Tibial nerve (tissue), 3 donors: Measurements from ENCODE around the gene MEF2D.

Experiments used
- POLR2A ChIP-seq, 2 donors: fragments of 450-650 bp; IDR thresholded peaks; one replicate each; pipeline ENCODE4 v1.6.1; 2017; ENCODE audit warnings: antibody characterized with exemption in 2 of 2, mild to moderate bottlenecking in 2 of 2, moderate library complexity in 2 of 2
- TF ChIP-seq, protein P1 (sequence below), 5 experiments: fragments of 200-600 bp in 3 of 5; fragments of 450-650 bp in 2 of 5; sonication (generic) in 3 of 5; IDR thresholded peaks; one replicate each; pipeline ENCODE4 v1.5.1; 2016 to 2019; ENCODE audit warnings: antibody characterized with exemption in 5 of 5, mild to moderate bottlenecking in 3 of 5, moderate library complexity in 2 of 5

GRCh38 chr1:156493742-156494141 is 6.8 kb downstream of the MEF2D start:
- TF ChIP-seq, protein P1, sequence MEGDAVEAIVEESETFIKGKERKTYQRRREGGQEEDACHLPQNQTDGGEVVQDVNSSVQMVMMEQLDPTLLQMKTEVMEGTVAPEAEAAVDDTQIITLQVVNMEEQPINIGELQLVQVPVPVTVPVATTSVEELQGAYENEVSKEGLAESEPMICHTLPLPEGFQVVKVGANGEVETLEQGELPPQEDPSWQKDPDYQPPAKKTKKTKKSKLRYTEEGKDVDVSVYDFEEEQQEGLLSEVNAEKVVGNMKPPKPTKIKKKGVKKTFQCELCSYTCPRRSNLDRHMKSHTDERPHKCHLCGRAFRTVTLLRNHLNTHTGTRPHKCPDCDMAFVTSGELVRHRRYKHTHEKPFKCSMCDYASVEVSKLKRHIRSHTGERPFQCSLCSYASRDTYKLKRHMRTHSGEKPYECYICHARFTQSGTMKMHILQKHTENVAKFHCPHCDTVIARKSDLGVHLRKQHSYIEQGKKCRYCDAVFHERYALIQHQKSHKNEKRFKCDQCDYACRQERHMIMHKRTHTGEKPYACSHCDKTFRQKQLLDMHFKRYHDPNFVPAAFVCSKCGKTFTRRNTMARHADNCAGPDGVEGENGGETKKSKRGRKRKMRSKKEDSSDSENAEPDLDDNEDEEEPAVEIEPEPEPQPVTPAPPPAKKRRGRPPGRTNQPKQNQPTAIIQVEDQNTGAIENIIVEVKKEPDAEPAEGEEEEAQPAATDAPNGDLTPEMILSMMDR (IDR thresholded peaks at IDR 0.05): no peak
- TF ChIP-seq POLR2A (IDR thresholded peaks at IDR 0.05): no peak
